ENCODE data around the gene NOS1AP.
"Not testable (repeated sequence)": the region's sequence is repeated elsewhere in the genome, so short reads cannot be mapped to it uniquely, and the experiment has no call there.

Gene NOS1AP

GRCh38 chr1:162060314-162060713, 9.2 kb upstream of the NOS1AP start:
- DNase-seq = no peak

GRCh38 chr1:162062542-162063015, 6.9 kb upstream of the NOS1AP start:
- DNase-seq = no peak

GRCh38 chr1:162065016-162065415, 4.5 kb upstream of the NOS1AP start:
- DNase-seq = no peak

- DNase-seq = not testable (repeated sequence)
Measured at GRCh38 chr1:162066836-162067235, 2.7 kb upstream of the NOS1AP start.

GRCh38 chr1:162067466-162067865, 2.0 kb upstream of the NOS1AP start:
- no peak for DNase-seq

- DNase-seq = no peak
Measured at GRCh38 chr1:162068301-162068700, 1.2 kb upstream of the NOS1AP start.

- peak; percentile 1 for DNase-seq
Measured at GRCh38 chr1:162070094-162070748, 730 bp downstream of the NOS1AP start.

GRCh38 chr1:162070825-162071224, 1.3 kb downstream of the NOS1AP start:
- DNase-seq = no peak

GRCh38 chr1:162072740-162073139, 3.2 kb downstream of the NOS1AP start:
- DNase-seq = no peak

GRCh38 chr1:162074276-162075005, 5.0 kb downstream of the NOS1AP start:
- DNase-seq = no peak

GRCh38 chr1:162075862-162076261, 6.4 kb downstream of the NOS1AP start:
- no peak for DNase-seq

GRCh38 chr1:162077648-162078299, 8.3 kb downstream of the NOS1AP start:
- no peak for DNase-seq

GRCh38 chr1:162079030-162079429, 9.5 kb downstream of the NOS1AP start:
- DNase-seq = no peak

GRCh38 chr1:162080472-162081015, 11.1 kb downstream of the NOS1AP start:
- no peak for DNase-seq

- no peak for DNase-seq
Measured at GRCh38 chr1:162081316-162081715, 11.8 kb downstream of the NOS1AP start.

- not testable (repeated sequence) for DNase-seq
Measured at GRCh38 chr1:162082080-162082479, 12.6 kb downstream of the NOS1AP start.

- DNase-seq = no peak
Measured at GRCh38 chr1:162083273-162083672, 13.8 kb downstream of the NOS1AP start.

GRCh38 chr1:162085991-162086390, 16.5 kb downstream of the NOS1AP start:
- no peak for DNase-seq

- DNase-seq = no peak
Measured at GRCh38 chr1:162087111-162087510, 17.6 kb downstream of the NOS1AP start.

- DNase-seq = no peak
Measured at GRCh38 chr1:162087574-162087973, 18.1 kb downstream of the NOS1AP start.

- DNase-seq = no peak
Measured at GRCh38 chr1:162088281-162088969, 18.9 kb downstream of the NOS1AP start.

GRCh38 chr1:162089748-162090147, 20.3 kb downstream of the NOS1AP start:
- DNase-seq = no peak

- no peak for DNase-seq
Measured at GRCh38 chr1:162090378-162090777, 20.9 kb downstream of the NOS1AP start.
